Activated naive CD4-positive, alpha-beta T cell treated with anti-CD3 and anti-CD28 coated beads, Interleukin-2, amount 10 ng/mL, durations not matched to agents 7 days and 5 days (primary cell): Measurements from ENCODE around the gene MSTO1.
"Not testable (repeated sequence)": the region's sequence is repeated elsewhere in the genome, so short reads cannot be mapped to it uniquely, and the experiment has no call there.

Source experiments
- CTCF ChIA-PET: fragments of 350-600 bp; sonication (Branson Sonifier 250); formaldehyde crosslinking; loops from one replicate; lab custom pipeline; 2021; ENCODE audit warnings: antibody characterized with exemption; lab: Charles Lee
- DNase-seq: peaks from one replicate; pipeline ENCODE4 v3.0.0-alpha.2; 2020
- H3K27ac Mint-ChIP-seq: one replicate; pipeline ENCODE4 v1.8.0; 2021; ENCODE audit warnings: mild to moderate bottlenecking, moderate library complexity, mixed read lengths
- H3K27me3 Mint-ChIP-seq: one replicate; pipeline ENCODE4 v1.8.0; 2021; ENCODE audit warnings: mild to moderate bottlenecking, mixed read lengths
- H3K36me3 Mint-ChIP-seq: one replicate; pipeline ENCODE4 v1.8.0; 2021; ENCODE audit warnings: mixed read lengths
- H3K4me1 Mint-ChIP-seq: one replicate; pipeline ENCODE4 v1.8.0; 2021; ENCODE audit warnings: mixed read lengths
- H3K4me3 Mint-ChIP-seq: one replicate; pipeline ENCODE4 v1.8.0; 2021; ENCODE audit warnings: mild to moderate bottlenecking, moderate library complexity, mixed read lengths
- H3K9me3 Mint-ChIP-seq: one replicate; pipeline ENCODE4 v1.8.0; 2021; ENCODE audit warnings: mixed read lengths

MSTO1 gene

DNA sequence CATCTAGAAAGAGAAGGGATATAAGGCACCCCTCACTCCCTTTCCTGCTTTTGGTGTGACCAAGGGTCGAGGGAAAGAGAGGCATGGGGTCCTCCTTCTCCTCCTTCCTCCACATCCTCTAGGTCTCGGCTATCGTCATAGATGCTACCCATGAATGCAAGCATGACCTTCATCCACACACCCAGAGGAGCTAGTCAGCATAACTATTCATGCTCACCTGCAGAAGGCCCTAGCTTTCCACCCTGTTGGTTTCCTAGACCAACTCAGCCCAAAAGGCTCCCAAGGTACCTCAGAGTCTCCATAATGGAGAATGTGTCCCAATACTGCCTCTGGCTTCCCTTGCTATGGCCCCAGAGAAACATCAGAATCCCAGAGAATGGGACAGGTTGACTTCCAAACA, 33.2 kb downstream of the MSTO1 start:
- Mint-ChIP-seq H3K4me3 (no peak overlapping the region), H3K36me3 (peaks cover 13% of the 10 kb centered on the region), H3K9me3 (peaks cover 26% of the 10 kb centered on the region), H3K27me3 (peaks cover 4% of the 10 kb centered on the region), H3K4me1 (peaks cover under 1% of the 10 kb centered on the region), H3K27ac (no peak overlapping the region)
- no peak for DNase-seq
- CTCF ChIA-PET: no interaction called here

DNA sequence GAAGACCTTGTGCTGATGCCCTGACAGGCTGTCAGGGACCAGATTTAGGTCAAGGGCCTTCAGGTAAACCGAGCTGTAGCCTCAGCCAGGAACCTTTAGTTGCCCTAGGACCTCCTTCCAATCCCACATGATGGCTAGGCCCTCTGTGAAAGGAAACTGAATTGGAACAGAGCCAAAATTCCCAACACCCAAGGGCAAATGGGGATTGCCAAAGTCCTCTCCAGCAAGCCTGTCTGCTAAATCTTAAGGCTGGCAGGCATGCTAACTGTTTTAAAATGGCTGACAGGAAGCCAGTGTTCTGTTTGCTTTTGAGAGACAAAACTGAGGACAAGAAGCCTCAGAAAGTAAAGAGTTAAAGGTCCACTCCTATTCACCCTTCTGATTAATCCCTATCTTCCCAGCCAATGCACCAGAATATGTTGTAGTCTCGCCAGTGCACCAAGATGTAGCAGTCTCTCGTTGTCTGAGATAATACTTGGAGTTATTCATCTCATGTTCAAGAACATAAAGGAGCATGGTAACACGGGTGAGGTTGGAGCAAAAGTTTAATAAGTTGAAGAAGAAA, 35.1 kb downstream of the MSTO1 start:
- CTCF ChIA-PET: no interaction called here
- Mint-ChIP-seq H3K4me3 (no peak overlapping the region), H3K9me3 (peaks cover 27% of the 10 kb centered on the region)

DNA sequence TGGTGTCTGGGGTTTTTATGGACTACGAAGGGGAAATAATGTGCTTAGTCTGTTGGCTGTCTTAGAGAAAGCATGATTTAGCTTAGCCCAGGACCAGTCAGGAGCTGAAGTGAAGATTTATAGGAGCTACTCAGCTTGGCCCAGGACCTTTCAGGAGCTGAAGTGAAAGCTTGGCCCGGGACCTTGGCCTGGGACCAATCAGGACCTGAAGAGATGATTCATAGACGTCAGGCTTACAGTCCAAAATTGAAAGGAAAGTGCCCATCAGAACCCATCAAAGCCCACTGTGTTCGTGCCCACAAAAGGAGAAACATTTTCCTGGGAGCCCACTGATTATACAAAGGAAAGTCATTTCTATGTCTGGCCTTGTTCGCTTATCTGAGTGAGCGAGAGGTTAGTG, 35.6 kb downstream of the MSTO1 start:
- CTCF ChIA-PET: no interaction called here
- peaks cover 28% of the 10 kb centered on the region for H3K9me3 Mint-ChIP-seq
- DNase-seq: no peak

More for the DNA sequence above, 35.1 kb downstream of the MSTO1 start:
- peaks cover 8% of the 10 kb centered on the region for H3K27me3 Mint-ChIP-seq
- no peaks in the 10 kb centered on the region for H3K4me1 Mint-ChIP-seq
- H3K36me3 Mint-ChIP-seq: peaks cover 13% of the 10 kb centered on the region
- H3K27ac Mint-ChIP-seq: no peak overlapping the region
- DNase-seq: no peak

DNA sequence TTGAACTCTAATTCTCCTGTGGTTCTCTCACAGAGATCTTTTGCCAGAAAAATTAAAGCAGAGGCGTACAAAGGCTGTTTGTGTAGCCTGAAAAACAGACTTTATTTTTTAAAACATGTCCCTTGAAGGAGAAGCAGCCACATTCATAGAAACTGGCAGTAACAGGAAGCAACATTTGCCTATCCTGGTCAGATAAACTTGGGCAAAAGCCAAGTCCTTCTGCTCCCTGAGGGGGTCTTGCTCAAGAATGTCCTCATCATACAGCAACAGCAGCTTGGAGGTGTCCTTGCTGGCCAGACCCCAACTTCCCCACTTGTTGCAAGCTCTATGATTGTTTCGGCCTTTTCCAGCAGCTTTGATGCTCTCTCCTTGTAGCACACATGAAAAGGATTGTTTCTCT, 36.3 kb downstream of the MSTO1 start:
- no peaks in the 10 kb centered on the region for H3K4me1 Mint-ChIP-seq
- H3K27ac Mint-ChIP-seq: no peak overlapping the region
- peaks cover 11% of the 10 kb centered on the region for H3K36me3 Mint-ChIP-seq
- no peak overlapping the region for H3K4me3 Mint-ChIP-seq
- peaks cover 27% of the 10 kb centered on the region for H3K9me3 Mint-ChIP-seq
- DNase-seq: no peak
- H3K27me3 Mint-ChIP-seq: peaks cover 14% of the 10 kb centered on the region
- CTCF ChIA-PET: interaction anchor here (0.9 to 1.2 kb wide), 3 partner anchors 9 to 449 kb away, joined by 3 to 4 read pairs (median 3); no protein-coding TSS in a partner anchor

More for the DNA sequence above, 35.6 kb downstream of the MSTO1 start:
- Mint-ChIP-seq H3K4me1 (no peaks in the 10 kb centered on the region), H3K27ac (no peak overlapping the region), H3K27me3 (peaks cover 10% of the 10 kb centered on the region), H3K4me3 (no peak overlapping the region), H3K36me3 (peaks cover 11% of the 10 kb centered on the region)

DNA sequence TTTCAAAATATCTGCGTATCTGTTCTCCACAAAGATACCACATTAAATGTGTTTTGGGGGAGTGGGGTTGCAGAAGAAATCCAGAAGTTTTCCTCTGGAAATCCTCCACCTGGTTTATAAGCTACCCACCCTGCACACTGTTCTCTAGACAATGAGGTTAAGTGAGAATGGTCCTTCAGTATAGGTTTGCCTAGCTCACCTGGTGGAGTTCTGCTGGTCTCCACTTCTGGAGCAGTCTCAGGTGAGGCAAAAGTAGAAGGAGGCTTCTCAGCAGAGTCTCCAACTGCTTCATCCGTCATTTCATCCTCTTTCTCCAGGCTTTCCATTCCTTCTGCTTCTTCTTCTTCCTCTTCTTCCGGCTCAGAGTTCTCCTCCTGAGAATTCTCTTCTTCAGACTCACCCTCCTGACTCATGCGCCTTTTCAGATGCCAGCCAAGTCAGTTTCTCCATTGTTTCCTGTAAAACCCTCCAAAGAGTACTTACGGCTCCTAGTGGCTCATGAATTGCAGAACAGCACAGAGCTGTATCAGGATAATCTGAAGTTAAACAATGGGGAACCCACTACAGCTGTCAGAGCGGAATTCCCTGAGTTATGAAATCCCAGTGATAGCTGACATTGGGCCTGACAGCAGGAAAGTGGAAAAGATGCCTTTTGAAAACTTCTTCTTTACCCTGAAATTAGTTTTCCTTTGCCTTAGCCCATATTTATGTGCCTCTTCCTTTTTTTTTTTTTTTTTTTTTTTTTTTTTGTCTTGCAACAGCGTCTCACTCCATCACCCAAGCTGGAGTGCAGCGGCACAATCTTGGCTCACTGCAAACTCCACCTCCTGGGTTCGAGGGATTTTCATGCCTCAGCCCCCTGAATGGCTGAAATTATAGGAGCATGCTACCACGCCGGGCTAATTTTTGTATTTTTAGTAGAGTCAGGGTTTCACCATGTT, 38.5 kb downstream of the MSTO1 start:
- Mint-ChIP-seq H3K27ac (peak overlapping the region; percentile 22), H3K4me1 (no peaks in the 10 kb centered on the region), H3K9me3 (peaks cover 6% of the 10 kb centered on the region), H3K36me3 (no peaks in the 10 kb centered on the region), H3K4me3 (no peak overlapping the region), H3K27me3 (peaks cover 16% of the 10 kb centered on the region)
- no peak for DNase-seq
- CTCF ChIA-PET: interaction anchor here (0.6 to 1.3 kb wide), 3 partner anchors 10 to 397 kb away, joined by 3 read pairs; no protein-coding TSS in a partner anchor

DNA sequence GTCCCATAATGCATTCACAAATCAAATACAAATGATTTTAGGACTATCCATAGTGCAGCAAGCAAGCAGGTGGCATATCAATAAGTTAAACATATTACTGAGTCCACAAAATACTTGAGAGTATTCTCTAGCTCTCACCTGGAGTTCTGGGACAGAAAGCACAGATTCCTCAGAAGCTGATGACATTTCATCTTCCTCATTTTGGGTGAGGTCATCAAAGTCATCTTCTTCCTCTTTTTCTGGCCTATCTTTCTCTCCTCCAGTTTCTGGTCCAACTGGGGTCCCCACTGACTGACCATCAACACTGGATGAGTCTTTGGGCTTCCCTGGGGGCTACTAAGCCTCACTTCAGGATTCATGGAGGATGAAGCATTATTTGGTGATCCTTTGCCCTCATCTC, 39.7 kb downstream of the MSTO1 start:
- CTCF ChIA-PET: no interaction called here
- H3K4me3 Mint-ChIP-seq: no peak overlapping the region
- DNase-seq: no peak
- H3K4me1 Mint-ChIP-seq: no peaks in the 10 kb centered on the region
- no peaks in the 10 kb centered on the region for H3K36me3 Mint-ChIP-seq
- peaks cover 2% of the 10 kb centered on the region for H3K9me3 Mint-ChIP-seq
- peaks cover 16% of the 10 kb centered on the region for H3K27me3 Mint-ChIP-seq
- H3K27ac Mint-ChIP-seq: no peak overlapping the region

DNA sequence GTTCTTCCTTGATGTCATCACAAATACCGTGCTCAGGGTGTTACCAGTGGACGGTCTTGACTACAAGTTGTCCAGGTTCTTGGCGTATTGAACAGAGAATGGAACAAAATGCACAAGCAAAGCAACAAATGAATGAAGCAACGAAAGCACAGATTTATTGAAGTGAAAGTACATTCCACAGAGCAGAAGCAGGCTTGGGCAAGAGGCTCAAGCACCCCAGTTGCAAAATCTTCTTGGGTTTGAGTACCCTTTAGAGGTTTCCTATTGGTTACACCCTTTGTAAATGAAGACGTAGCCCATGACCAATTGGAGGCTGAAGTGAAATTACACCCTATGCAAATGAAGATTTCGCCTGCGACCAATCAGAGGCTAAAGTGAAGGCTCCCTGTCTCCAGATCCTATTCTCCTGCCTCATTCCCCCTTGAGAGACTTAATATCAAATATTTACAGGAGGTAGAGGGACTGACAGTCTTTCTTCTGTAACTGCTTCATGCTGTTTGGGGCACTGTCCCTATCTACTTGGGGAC, 40.3 kb downstream of the MSTO1 start:
- Mint-ChIP-seq H3K27ac (no peak overlapping the region), H3K36me3 (no peaks in the 10 kb centered on the region), H3K4me3 (no peak overlapping the region), H3K4me1 (no peaks in the 10 kb centered on the region), H3K27me3 (peaks cover 17% of the 10 kb centered on the region), H3K9me3 (peaks cover 2% of the 10 kb centered on the region)
- no peak for DNase-seq
- CTCF ChIA-PET: no interaction called here

DNA sequence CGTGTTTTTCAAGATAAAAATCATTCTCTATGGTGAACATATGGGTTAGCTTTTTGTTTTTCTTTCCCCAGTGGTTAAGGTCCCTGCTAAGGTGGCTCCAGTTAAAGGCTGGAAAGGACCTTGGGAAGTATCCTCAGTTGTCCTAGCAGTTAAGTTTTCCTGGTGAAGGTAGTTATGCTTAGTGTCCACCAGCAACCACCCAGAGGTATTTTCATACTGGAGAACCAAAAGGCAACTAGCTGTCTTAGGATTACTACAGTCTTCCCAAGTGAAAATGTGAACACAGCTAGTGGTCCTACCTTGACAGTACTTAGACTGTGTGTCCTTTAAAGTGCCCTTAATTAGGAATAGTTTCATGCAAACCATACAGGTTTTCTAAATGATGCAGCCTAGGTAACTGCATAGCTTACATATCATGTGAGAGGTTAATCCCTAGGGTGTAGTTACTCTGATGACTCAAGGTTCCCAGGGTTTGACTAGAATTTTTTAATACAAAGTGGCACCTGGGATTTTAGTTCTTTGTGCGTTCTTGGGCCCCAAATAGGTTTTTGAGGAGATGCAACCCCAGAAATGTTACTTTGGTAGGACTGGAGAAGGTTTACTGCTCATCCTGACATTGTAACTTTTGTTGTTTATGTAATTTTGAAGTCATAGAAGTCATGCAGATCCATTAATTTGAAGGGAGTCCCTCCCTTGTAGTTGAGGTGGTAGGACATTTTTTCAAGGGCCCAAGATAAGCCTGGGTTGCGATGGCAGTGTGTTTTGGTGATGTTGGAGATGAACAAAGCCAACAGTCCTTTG, 42.0 kb downstream of the MSTO1 start:
- Mint-ChIP-seq H3K36me3 (no peaks in the 10 kb centered on the region), H3K27me3 (peaks cover 20% of the 10 kb centered on the region), H3K4me1 (no peaks in the 10 kb centered on the region), H3K4me3 (no peak overlapping the region), H3K27ac (no peak overlapping the region), H3K9me3 (peaks cover 2% of the 10 kb centered on the region)
- CTCF ChIA-PET: no interaction called here
- DNase-seq: no peak

DNA sequence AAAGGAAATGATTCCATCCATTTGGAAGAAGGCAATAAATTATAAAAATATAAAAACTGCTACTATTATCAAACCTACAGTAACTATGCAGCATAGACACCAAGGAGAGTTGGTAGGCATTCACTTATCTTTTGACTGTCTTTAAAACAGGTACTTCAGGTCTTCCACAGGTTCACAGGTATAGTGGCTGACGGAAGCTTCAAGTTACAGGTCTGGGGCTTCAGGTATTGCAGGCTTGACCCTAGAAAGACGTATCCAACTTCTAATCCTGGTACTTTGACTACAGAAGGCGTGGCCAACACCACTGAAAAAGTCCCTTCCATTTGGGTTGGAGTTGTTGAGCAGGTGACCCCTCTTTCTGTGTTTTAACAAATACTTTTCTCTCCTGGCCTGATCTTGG, 42.9 kb downstream of the MSTO1 start:
- peaks cover 6% of the 10 kb centered on the region for H3K36me3 Mint-ChIP-seq
- H3K4me1 Mint-ChIP-seq: no peaks in the 10 kb centered on the region
- peaks cover 2% of the 10 kb centered on the region for H3K9me3 Mint-ChIP-seq
- H3K4me3 Mint-ChIP-seq: no peak overlapping the region
- CTCF ChIA-PET: no interaction called here
- H3K27ac Mint-ChIP-seq: no peak overlapping the region
- DNase-seq: no peak
- H3K27me3 Mint-ChIP-seq: peaks cover 20% of the 10 kb centered on the region

DNA sequence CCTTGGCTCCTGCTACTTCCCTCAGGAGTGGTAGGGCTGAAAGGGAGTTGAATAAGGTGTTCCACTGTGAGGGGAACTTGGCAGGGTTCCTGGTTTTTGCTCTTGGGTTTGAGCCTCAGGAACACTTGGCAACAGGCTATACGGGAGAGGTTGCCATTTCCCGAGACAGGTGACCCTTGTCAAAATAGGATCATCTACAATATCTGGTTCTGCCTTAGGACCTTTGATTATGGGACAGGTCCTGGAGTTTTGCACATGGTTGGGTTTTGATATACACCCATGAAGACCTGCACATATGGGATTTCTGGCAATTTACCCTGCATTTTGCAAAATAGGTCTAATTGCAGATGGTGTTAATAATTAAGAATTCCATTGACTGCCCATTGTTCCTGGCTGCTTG, 47.4 kb downstream of the MSTO1 start:
- no peaks in the 10 kb centered on the region for H3K4me1 Mint-ChIP-seq
- no peak overlapping the region for H3K27ac Mint-ChIP-seq
- CTCF ChIA-PET: no interaction called here
- H3K9me3 Mint-ChIP-seq: no peaks in the 10 kb centered on the region
- H3K4me3 Mint-ChIP-seq: no peak overlapping the region
- no peak for DNase-seq
- peaks cover 4% of the 10 kb centered on the region for H3K27me3 Mint-ChIP-seq
- H3K36me3 Mint-ChIP-seq: peaks cover 43% of the 10 kb centered on the region

DNA sequence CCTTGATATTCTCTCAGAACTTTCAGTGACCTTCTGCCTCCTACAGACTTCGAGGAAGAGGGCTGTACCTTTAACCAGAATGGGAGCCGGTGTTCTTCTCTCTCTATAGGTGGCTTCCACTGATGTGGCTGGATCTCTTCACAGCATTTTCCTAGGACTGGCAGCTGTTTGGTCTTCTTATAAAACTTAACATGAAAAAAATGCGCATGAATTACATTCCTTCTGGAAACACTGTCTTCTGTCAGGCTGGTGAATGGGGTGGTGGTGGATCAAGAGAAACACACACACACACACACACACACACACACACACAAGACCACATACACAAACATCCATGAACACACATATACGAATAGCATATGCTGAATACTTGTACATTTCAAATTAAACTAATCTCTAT, 51.2 kb downstream of the MSTO1 start:
- H3K27me3 Mint-ChIP-seq, H3K27ac Mint-ChIP-seq, H3K4me3 Mint-ChIP-seq, H3K4me1 Mint-ChIP-seq, DNase-seq, H3K9me3 Mint-ChIP-seq, CTCF ChIA-PET: not testable (repeated sequence)
- H3K36me3 Mint-ChIP-seq: peaks cover 60% of the 10 kb centered on the region
